ENCODE measurements around the gene SNAPC2.

The SNAPC2 gene

GRCh38 chr19:7961920-7962626, 41.9 kb downstream of the SNAPC2 start:
- H3K36me3 ChIP-seq (ENCODE audit: control insufficient read depth, insufficient read depth, low read length), result no peaks in the 10 kb centered on the region
- no peaks in the 10 kb centered on the region for H3K4me1 ChIP-seq
- H3K27ac ChIP-seq, result no peak overlapping the region
- no peak overlapping the region for H3K4me2 ChIP-seq (ENCODE audit: low read length)
- no peak for TF ChIP-seq CTCF (IDR thresholded peaks at IDR 0.05)
- H3K79me2 ChIP-seq, result no peaks in the 10 kb centered on the region
- no peak overlapping the region for H3K9ac ChIP-seq
- no peaks in the 10 kb centered on the region for H3K9me3 ChIP-seq (ENCODE audit: control insufficient read depth, low read length)
- no peak overlapping the region for H2AFZ ChIP-seq
- H3K4me3 ChIP-seq (ENCODE audit: low read depth, low read length), result no peak overlapping the region
- H3K27me3 ChIP-seq (ENCODE audit: control insufficient read depth, insufficient read depth, low read length), result no peaks in the 10 kb centered on the region

- H3K36me3 ChIP-seq (ENCODE audit: control insufficient read depth, insufficient read depth, low read length), result no peaks in the 10 kb centered on the region
- no peaks in the 10 kb centered on the region for H3K4me1 ChIP-seq
- no peaks in the 10 kb centered on the region for H3K27me3 ChIP-seq (ENCODE audit: control insufficient read depth, insufficient read depth, low read length)
- H3K79me2 ChIP-seq, result no peaks in the 10 kb centered on the region
- H2AFZ ChIP-seq, result no peak overlapping the region
- no peak overlapping the region for H3K4me3 ChIP-seq (ENCODE audit: low read depth, low read length)
- no peak overlapping the region for H3K4me2 ChIP-seq (ENCODE audit: low read length)
- no peak for TF ChIP-seq CTCF (IDR thresholded peaks at IDR 0.05)
- H3K27ac ChIP-seq, result no peak overlapping the region
- no peak overlapping the region for H3K9ac ChIP-seq
- no peaks in the 10 kb centered on the region for H3K9me3 ChIP-seq (ENCODE audit: control insufficient read depth, low read length)
These were observed 42.6 kb downstream of the SNAPC2 start for GRCh38 chr19:7962644-7963268.

- H3K4me1 ChIP-seq, result no peaks in the 10 kb centered on the region
- H3K27ac ChIP-seq, result no peak overlapping the region
- H3K9ac ChIP-seq, result no peak overlapping the region
- H3K4me2 ChIP-seq (ENCODE audit: low read length), result no peak overlapping the region
- no peaks in the 10 kb centered on the region for H3K27me3 ChIP-seq (ENCODE audit: control insufficient read depth, insufficient read depth, low read length)
- H3K36me3 ChIP-seq (ENCODE audit: control insufficient read depth, insufficient read depth, low read length), result no peaks in the 10 kb centered on the region
- no peak overlapping the region for H3K4me3 ChIP-seq (ENCODE audit: low read depth, low read length)
- H2AFZ ChIP-seq, result no peak overlapping the region
- no peak for TF ChIP-seq CTCF (IDR thresholded peaks at IDR 0.05)
- no peaks in the 10 kb centered on the region for H3K9me3 ChIP-seq (ENCODE audit: control insufficient read depth, low read length)
- no peaks in the 10 kb centered on the region for H3K79me2 ChIP-seq
These were observed 43.4 kb downstream of the SNAPC2 start for GRCh38 chr19:7963566-7963965.

- H3K9me3 ChIP-seq (ENCODE audit: control insufficient read depth, low read length), result no peaks in the 10 kb centered on the region
- no peak for TF ChIP-seq CTCF (IDR thresholded peaks at IDR 0.05)
- H3K27me3 ChIP-seq (ENCODE audit: control insufficient read depth, insufficient read depth, low read length), result no peaks in the 10 kb centered on the region
These were observed 45.2 kb downstream of the SNAPC2 start for GRCh38 chr19:7965259-7965841.

More at GRCh38 chr19:7965259-7965841, 45.2 kb downstream of the SNAPC2 start:
- H2AFZ ChIP-seq, result no peak overlapping the region
- H3K27ac ChIP-seq, result no peak overlapping the region
- H3K4me3 ChIP-seq (ENCODE audit: low read depth, low read length), result no peak overlapping the region
- H3K4me1 ChIP-seq, result no peaks in the 10 kb centered on the region
- no peak overlapping the region for H3K9ac ChIP-seq
- peaks cover 4% of the 10 kb centered on the region for H3K79me2 ChIP-seq
- H3K4me2 ChIP-seq (ENCODE audit: low read length), result no peak overlapping the region
- H3K36me3 ChIP-seq (ENCODE audit: control insufficient read depth, insufficient read depth, low read length), result no peaks in the 10 kb centered on the region
